HCT116 (cell line): Measurements from ENCODE around the gene KLHL6. TPM values are rescaled to one million over a fixed set of nuclear protein-coding genes. Genes with fewer than 3 reads are reported as not detected.

Experiments used
- ATAC-seq: fragments of 200-7000 bp; cut with Tn5 transposase; 2 replicates; pipeline ENCODE4 v1.9.1; 2020; ENCODE audit warnings: mild to moderate bottlenecking, moderate library complexity
- BruUV-seq: library from RNA; stranded (reverse); fragments of 400-500 nt; replicated peaks from 2 replicates; lab custom pipeline; 2021; lab: Mats Ljungman, UMichigan
- CTCF ChIA-PET: fragments of 300-600 bp; sonication (Branson Sonifier 250); formaldehyde crosslinking; loops from one replicate; lab custom pipeline; 2021; ENCODE audit warnings: antibody characterized with exemption; lab: Charles Lee
- POLR2A ChIA-PET: fragments of 300-600, 350-600 bp; sonication (Branson Sonifier 250); formaldehyde crosslinking; loops from one replicate; lab custom pipeline; 2021; ENCODE audit warnings: antibody characterized with exemption; lab: Charles Lee
- RAD21 ChIA-PET, 2 experiments: fragments of 300-600 bp; sonication (Branson Sonifier 250); formaldehyde crosslinking; loops; one replicate each; lab custom pipeline; 2023; ENCODE audit warnings: low total read pairs in 2 of 2; ENCODE audit not compliant: uncharacterized antibody in 2 of 2, unreplicated experiment in 2 of 2, low non-redundant PET in 1 of 2; lab: Charles Lee
- DNase-seq: peaks from one replicate; pipeline ENCODE4 v3.0.0-alpha.2; 2010; ENCODE audit warnings: low read depth, low spot score
- H2AFZ ChIP-seq: fragments of 200-600 bp; shearing (Covaris generic), sonication (generic); 2 replicates; pipeline ENCODE4 v1.6.1; 2017; ENCODE audit warnings: low read depth, mixed run types, mixed read lengths, antibody characterized with exemption, low read length; ENCODE audit not compliant: poor library complexity, severe bottlenecking
- H3K27ac ChIP-seq: 2 replicates; pipeline ENCODE4 v1.5.1; 2012; ENCODE audit warnings: low read depth, low read length
- H3K27me3 ChIP-seq: fragments of 200-600 bp; sonication (generic); 2 replicates; pipeline ENCODE4 v1.6.1; 2016; ENCODE audit warnings: mixed run types, low read length, mixed read lengths; ENCODE audit not compliant: insufficient read depth
- H3K36me3 ChIP-seq, 2 experiments: fragments of 200-500 bp in 1 of 2; fragments of 200-600 bp in 1 of 2; sonication (Bioruptor generic) in 1 of 2; sonication (generic) in 1 of 2; 2 replicates each; pipeline versions ENCODE4 v1.5.1 to v1.6.1; 2014 to 2016; ENCODE audit warnings: low read length in 2 of 2, inconsistent platforms in 1 of 2, mixed read lengths in 1 of 2, mixed run types in 1 of 2; ENCODE audit not compliant: insufficient read depth in 2 of 2, control insufficient read depth in 1 of 2
- H3K4me1 ChIP-seq, 2 experiments: fragments of 200-600 bp in 1 of 2; sonication (generic) in 1 of 2; 2 replicates each; pipeline versions ENCODE4 v1.5.1 to v1.6.1; 2012 to 2017; ENCODE audit warnings: low read length in 2 of 2, inconsistent platforms in 1 of 2, mild to moderate bottlenecking in 1 of 2, mixed read lengths in 1 of 2, mixed run types in 1 of 2, moderate library complexity in 1 of 2; ENCODE audit not compliant: insufficient read depth in 2 of 2, control insufficient read depth in 1 of 2
- H3K4me2 ChIP-seq: fragments of 200-600 bp; sonication (generic); 2 replicates; pipeline ENCODE4 v1.6.1; 2017; ENCODE audit warnings: mixed run types, low read length, mixed read lengths
- H3K4me3 ChIP-seq, 2 experiments: fragments of 200-600 bp in 1 of 2; sonication (generic) in 1 of 2; replicated peaks in 1 of 2; 2 replicates each; pipeline ENCODE4 v1.5.1; 2011 to 2016; ENCODE audit warnings: low read length in 2 of 2, control low read depth in 1 of 2, low read depth in 1 of 2, mild to moderate bottlenecking in 1 of 2, mixed read lengths in 1 of 2, mixed run types in 1 of 2
- H3K79me2 ChIP-seq: fragments of 200-600 bp; sonication (generic); 2 replicates; pipeline ENCODE4 v1.6.1; 2017; ENCODE audit warnings: mild to moderate bottlenecking, mixed run types, low read length, moderate library complexity, mixed read lengths; ENCODE audit not compliant: insufficient read depth
- H3K9ac ChIP-seq: fragments of 200-600 bp; sonication (generic); 2 replicates; pipeline ENCODE4 v1.6.1; 2016; ENCODE audit warnings: low read length, mixed read lengths
- H3K9me2 ChIP-seq: fragments of 200-600 bp; sonication (generic), shearing (Covaris generic); 2 replicates; pipeline ENCODE4 v1.6.1; 2017; ENCODE audit warnings: mixed run types, mild to moderate bottlenecking, moderate library complexity; ENCODE audit not compliant: insufficient read depth
- H3K9me3 ChIP-seq, 2 experiments: fragments of 200-500 bp in 1 of 2; fragments of 200-600 bp in 1 of 2; sonication (Bioruptor generic) in 1 of 2; sonication (generic) in 1 of 2; 2 replicates each; pipeline ENCODE4 v1.6.1; 2014 to 2017; ENCODE audit warnings: low read length in 2 of 2, mixed read lengths in 2 of 2, inconsistent platforms in 1 of 2, low read depth in 1 of 2, mild to moderate bottlenecking in 1 of 2, mixed run types in 1 of 2, moderate library complexity in 1 of 2; ENCODE audit not compliant: control insufficient read depth in 1 of 2, insufficient read depth in 1 of 2
- H4K20me1 ChIP-seq: fragments of 200-600 bp; sonication (generic), shearing (Covaris generic); 2 replicates; pipeline ENCODE4 v1.6.1; 2017; ENCODE audit warnings: mixed run types, mild to moderate bottlenecking, moderate library complexity; ENCODE audit not compliant: insufficient read depth
- CBX3 ChIP-seq: IDR thresholded peaks from 2 replicates; pipeline ENCODE4 v1.6.1; 2012; ENCODE audit warnings: low read depth
- EGR1 ChIP-seq: IDR thresholded peaks from 2 replicates; pipeline ENCODE4 v1.6.1; 2012; ENCODE audit warnings: low read depth
- FOSL1 ChIP-seq: IDR thresholded peaks from 2 replicates; pipeline ENCODE4 v1.6.1; 2012; ENCODE audit warnings: low read depth
- POLR2A ChIP-seq: IDR thresholded peaks from 2 replicates; pipeline ENCODE4 v1.7.0; 2011; ENCODE audit warnings: borderline replicate concordance; ENCODE audit not compliant: insufficient read depth, insufficient read length; ENCODE audit errors: extremely low read depth
- POLR2AphosphoS5 ChIP-seq: IDR thresholded peaks from 2 replicates; pipeline ENCODE4 v1.6.1; 2011; ENCODE audit warnings: mild to moderate bottlenecking, low read depth, low read length, moderate library complexity
- RAD21 ChIP-seq: IDR thresholded peaks from 2 replicates; pipeline ENCODE4 v1.6.1; 2012; ENCODE audit warnings: low read depth, mild to moderate bottlenecking
- SIN3A ChIP-seq: IDR thresholded peaks from 2 replicates; pipeline ENCODE4 v1.6.1; 2012; ENCODE audit warnings: low read depth
- SP1 ChIP-seq: IDR thresholded peaks from 2 replicates; pipeline ENCODE4 v1.6.1; 2012; ENCODE audit warnings: low read depth
- SRF ChIP-seq: IDR thresholded peaks from 2 replicates; pipeline ENCODE4 v1.6.1; 2012; ENCODE audit warnings: low read depth
- TCF7L2 ChIP-seq: IDR thresholded peaks from 2 replicates; pipeline ENCODE4 v1.7.0; 2011; ENCODE audit warnings: borderline replicate concordance, inconsistent platforms; ENCODE audit not compliant: insufficient read depth, insufficient read length; ENCODE audit errors: extremely low read depth
- YY1 ChIP-seq: IDR thresholded peaks from 2 replicates; pipeline ENCODE4 v1.6.1; 2011; ENCODE audit warnings: low read length, low read depth, moderate library complexity, mild to moderate bottlenecking; ENCODE audit not compliant: insufficient replicate concordance; ENCODE audit errors: extremely low read depth
- intact Hi-C: fragments of 100-400 bp; cut with micrococcal nuclease; formaldehyde crosslinking; loops from 2 replicates; pipeline ENCODE4 v1.10.0; 2022
- total RNA-seq: library from RNA; stranded (reverse); gene quantifications from one replicate; pipeline ENCODE4 v1.2.1, GENCODE V29; 2021; ENCODE audit not compliant: unreplicated experiment
- TF ChIP-seq, protein P1 (sequence below): IDR thresholded peaks from 2 replicates; pipeline ENCODE4 v1.6.1; 2011; ENCODE audit warnings: mild to moderate bottlenecking, low read length, moderate library complexity; ENCODE audit not compliant: insufficient replicate concordance; ENCODE audit errors: extremely low read depth
- TF ChIP-seq, protein P2 (sequence below), 3 experiments: fragments of 200-600 bp in 1 of 3; sonication (generic) in 1 of 3; IDR thresholded peaks in 2 of 3; conservative IDR thresholded peaks in 1 of 3; 2 replicates each; pipeline ENCODE4 v1.5.1; 2012 to 2017; ENCODE audit warnings: low read depth in 2 of 3, low read length in 2 of 3, antibody characterized with exemption in 1 of 3, borderline replicate concordance in 1 of 3, control low read depth in 1 of 3, mild to moderate bottlenecking in 1 of 3, mixed read lengths in 1 of 3, mixed run types in 1 of 3, moderate library complexity in 1 of 3; ENCODE audit not compliant: insufficient read depth in 1 of 3
- TF ChIP-seq, protein P3 (sequence below): IDR thresholded peaks from 2 replicates; pipeline ENCODE4 v1.6.1; 2012
- TF ChIP-seq, protein P4 (sequence below): IDR thresholded peaks from 2 replicates; pipeline ENCODE4 v1.6.1; 2012; ENCODE audit warnings: low read depth

The KLHL6 gene
- total RNA-seq, 1 experiment from 2014 or later: 0.15 TPM

DNA sequence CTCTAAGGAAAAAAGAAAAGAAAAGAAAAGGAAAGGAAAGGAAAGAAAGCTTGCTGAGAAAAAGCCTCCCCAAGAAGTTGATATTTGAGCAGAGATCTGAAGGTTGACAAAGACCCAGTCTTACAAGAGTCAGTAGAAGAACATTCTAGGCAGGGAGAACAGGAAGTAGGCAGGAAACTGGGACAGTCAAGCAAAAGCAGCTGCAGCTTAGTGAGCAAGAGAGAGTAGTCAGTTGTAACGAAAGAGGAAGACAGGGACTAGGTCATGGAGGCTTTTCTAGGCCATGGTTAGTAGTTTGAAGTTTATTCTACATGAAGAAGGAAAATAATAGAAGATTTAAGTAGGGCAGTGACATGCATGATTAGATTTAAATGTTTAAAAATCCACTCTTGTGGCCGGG lies 31.8 kb upstream of the KLHL6 start:
- intact Hi-C loops: no loop called here
- Histone ChIP-seq H3K4me2 (no peak overlapping the region), H3K27me3 (no peaks in the 10 kb centered on the region), H3K9me2 (no peaks in the 10 kb centered on the region), H3K36me3 (no peaks in the 10 kb centered on the region), H3K9ac (no peak overlapping the region), H3K79me2 (no peaks in the 10 kb centered on the region), H3K27ac (no peak overlapping the region), H4K20me1 (no peaks in the 10 kb centered on the region), H2AFZ (no peak overlapping the region), H3K4me1 (no peaks in the 10 kb centered on the region), H3K4me3 (no peak overlapping the region), H3K9me3 (no peaks in the 10 kb centered on the region)
- RAD21 ChIA-PET: no interaction called here
- DNase-seq (no peak), ATAC-seq (no peak)
- POLR2A ChIA-PET: no interaction called here
- no TSS peak for BruUV-seq
- TF ChIP-seq, protein P1, sequence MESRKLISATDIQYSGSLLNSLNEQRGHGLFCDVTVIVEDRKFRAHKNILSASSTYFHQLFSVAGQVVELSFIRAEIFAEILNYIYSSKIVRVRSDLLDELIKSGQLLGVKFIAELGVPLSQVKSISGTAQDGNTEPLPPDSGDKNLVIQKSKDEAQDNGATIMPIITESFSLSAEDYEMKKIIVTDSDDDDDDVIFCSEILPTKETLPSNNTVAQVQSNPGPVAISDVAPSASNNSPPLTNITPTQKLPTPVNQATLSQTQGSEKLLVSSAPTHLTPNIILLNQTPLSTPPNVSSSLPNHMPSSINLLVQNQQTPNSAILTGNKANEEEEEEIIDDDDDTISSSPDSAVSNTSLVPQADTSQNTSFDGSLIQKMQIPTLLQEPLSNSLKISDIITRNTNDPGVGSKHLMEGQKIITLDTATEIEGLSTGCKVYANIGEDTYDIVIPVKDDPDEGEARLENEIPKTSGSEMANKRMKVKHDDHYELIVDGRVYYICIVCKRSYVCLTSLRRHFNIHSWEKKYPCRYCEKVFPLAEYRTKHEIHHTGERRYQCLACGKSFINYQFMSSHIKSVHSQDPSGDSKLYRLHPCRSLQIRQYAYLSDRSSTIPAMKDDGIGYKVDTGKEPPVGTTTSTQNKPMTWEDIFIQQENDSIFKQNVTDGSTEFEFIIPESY: no peak
- TF ChIP-seq, protein P2, sequence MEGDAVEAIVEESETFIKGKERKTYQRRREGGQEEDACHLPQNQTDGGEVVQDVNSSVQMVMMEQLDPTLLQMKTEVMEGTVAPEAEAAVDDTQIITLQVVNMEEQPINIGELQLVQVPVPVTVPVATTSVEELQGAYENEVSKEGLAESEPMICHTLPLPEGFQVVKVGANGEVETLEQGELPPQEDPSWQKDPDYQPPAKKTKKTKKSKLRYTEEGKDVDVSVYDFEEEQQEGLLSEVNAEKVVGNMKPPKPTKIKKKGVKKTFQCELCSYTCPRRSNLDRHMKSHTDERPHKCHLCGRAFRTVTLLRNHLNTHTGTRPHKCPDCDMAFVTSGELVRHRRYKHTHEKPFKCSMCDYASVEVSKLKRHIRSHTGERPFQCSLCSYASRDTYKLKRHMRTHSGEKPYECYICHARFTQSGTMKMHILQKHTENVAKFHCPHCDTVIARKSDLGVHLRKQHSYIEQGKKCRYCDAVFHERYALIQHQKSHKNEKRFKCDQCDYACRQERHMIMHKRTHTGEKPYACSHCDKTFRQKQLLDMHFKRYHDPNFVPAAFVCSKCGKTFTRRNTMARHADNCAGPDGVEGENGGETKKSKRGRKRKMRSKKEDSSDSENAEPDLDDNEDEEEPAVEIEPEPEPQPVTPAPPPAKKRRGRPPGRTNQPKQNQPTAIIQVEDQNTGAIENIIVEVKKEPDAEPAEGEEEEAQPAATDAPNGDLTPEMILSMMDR (IDR thresholded peaks at IDR 0.05 in 2 of 3, conservative IDR thresholded peaks at IDR 0.05 in 1 of 3; ENCODE audit: borderline replicate concordance in 1 of 3, insufficient read depth in 1 of 3, low read depth in 2 of 3, low read length in 2 of 3): no peak
- TF ChIP-seq POLR2A (no peak), FOSL1 (no peak), SP1 (no peak), RAD21 (no peak), POLR2AphosphoS5 (no peak), EGR1 (no peak), TCF7L2 (no peak), CBX3 (no peak), SRF (no peak), YY1 (no peak), SIN3A (no peak)
- TF ChIP-seq, protein P3, sequence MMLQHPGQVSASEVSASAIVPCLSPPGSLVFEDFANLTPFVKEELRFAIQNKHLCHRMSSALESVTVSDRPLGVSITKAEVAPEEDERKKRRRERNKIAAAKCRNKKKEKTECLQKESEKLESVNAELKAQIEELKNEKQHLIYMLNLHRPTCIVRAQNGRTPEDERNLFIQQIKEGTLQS: no peak
- TF ChIP-seq, protein P4, sequence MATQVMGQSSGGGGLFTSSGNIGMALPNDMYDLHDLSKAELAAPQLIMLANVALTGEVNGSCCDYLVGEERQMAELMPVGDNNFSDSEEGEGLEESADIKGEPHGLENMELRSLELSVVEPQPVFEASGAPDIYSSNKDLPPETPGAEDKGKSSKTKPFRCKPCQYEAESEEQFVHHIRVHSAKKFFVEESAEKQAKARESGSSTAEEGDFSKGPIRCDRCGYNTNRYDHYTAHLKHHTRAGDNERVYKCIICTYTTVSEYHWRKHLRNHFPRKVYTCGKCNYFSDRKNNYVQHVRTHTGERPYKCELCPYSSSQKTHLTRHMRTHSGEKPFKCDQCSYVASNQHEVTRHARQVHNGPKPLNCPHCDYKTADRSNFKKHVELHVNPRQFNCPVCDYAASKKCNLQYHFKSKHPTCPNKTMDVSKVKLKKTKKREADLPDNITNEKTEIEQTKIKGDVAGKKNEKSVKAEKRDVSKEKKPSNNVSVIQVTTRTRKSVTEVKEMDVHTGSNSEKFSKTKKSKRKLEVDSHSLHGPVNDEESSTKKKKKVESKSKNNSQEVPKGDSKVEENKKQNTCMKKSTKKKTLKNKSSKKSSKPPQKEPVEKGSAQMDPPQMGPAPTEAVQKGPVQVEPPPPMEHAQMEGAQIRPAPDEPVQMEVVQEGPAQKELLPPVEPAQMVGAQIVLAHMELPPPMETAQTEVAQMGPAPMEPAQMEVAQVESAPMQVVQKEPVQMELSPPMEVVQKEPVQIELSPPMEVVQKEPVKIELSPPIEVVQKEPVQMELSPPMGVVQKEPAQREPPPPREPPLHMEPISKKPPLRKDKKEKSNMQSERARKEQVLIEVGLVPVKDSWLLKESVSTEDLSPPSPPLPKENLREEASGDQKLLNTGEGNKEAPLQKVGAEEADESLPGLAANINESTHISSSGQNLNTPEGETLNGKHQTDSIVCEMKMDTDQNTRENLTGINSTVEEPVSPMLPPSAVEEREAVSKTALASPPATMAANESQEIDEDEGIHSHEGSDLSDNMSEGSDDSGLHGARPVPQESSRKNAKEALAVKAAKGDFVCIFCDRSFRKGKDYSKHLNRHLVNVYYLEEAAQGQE: no peak
- CTCF ChIA-PET: no interaction called here
